GM12878 (cell line): ENCODE data around the gene MRPL44. TPM values are rescaled to one million over a fixed set of nuclear protein-coding genes. Genes with fewer than 3 reads are reported as not detected.

ENCODE experiments used
- CEBPB ChIP-seq, 2 experiments: fragments of 150-350 bp in 1 of 2; IDR thresholded peaks; 2 replicates each; pipeline ENCODE4 v1.6.1; 2012 to 2014; ENCODE audit warnings: low read depth in 2 of 2, low read length in 2 of 2, borderline replicate concordance in 1 of 2, inconsistent platforms in 1 of 2
- CTCF ChIP-seq, 3 experiments: IDR thresholded peaks in 2 of 3; conservative IDR thresholded peaks in 1 of 3; 2 replicates each; pipeline ENCODE4 v1.5.1; 2011; ENCODE audit warnings: low read depth in 3 of 3, low read length in 3 of 3, mild to moderate bottlenecking in 3 of 3, control low read depth in 2 of 3, moderate library complexity in 2 of 3, inconsistent platforms in 1 of 3, mixed read lengths in 1 of 3; ENCODE audit not compliant: control insufficient read depth in 2 of 3, insufficient read depth in 1 of 3; ENCODE audit errors: extremely low read depth in 1 of 3
- E2F8 ChIP-seq: fragments of 450-650 bp; IDR thresholded peaks from 2 replicates; pipeline ENCODE4 v1.6.1; 2018; ENCODE audit warnings: mild to moderate bottlenecking, low read depth, moderate library complexity; ENCODE audit not compliant: partially characterized antibody
- EP300 ChIP-seq, 2 experiments: fragments of 150-350 bp in 1 of 2; IDR thresholded peaks; 2 replicates each; pipeline ENCODE4 v1.6.1; 2011 to 2012; ENCODE audit warnings: low read depth in 2 of 2, low read length in 2 of 2, borderline replicate concordance in 1 of 2, improper control_type of control experiment in 1 of 2, inconsistent platforms in 1 of 2; ENCODE audit not compliant: control insufficient read depth in 1 of 2
- HDAC2 ChIP-seq: fragments of 200-600 bp; sonication (generic); IDR thresholded peaks from 2 replicates; pipeline ENCODE4 v1.6.1; 2017
- KAT2A ChIP-seq: conservative IDR thresholded peaks from 2 replicates; pipeline ENCODE4 v1.6.1; 2011; ENCODE audit warnings: low read depth, low read length; ENCODE audit not compliant: control insufficient read depth
- POU2F2 ChIP-seq: IDR thresholded peaks from 3 replicates; pipeline ENCODE4 v1.6.1; 2011; ENCODE audit warnings: low read depth, mild to moderate bottlenecking, low read length, borderline replicate concordance
- RAD21 ChIP-seq: IDR thresholded peaks from 2 replicates; pipeline ENCODE4 v1.6.1; 2011; ENCODE audit warnings: mild to moderate bottlenecking, low read depth, low read length, moderate library complexity; ENCODE audit not compliant: insufficient read depth
- RBBP5 ChIP-seq: fragments of 200-600 bp; sonication (generic); conservative IDR thresholded peaks from 2 replicates; pipeline ENCODE4 v1.6.1; 2016
- SMARCA5 ChIP-seq: fragments of 450-650 bp; IDR thresholded peaks from 2 replicates; pipeline ENCODE4 v1.6.1; 2017; ENCODE audit warnings: mild to moderate bottlenecking
- SPI1 ChIP-seq: IDR thresholded peaks from 2 replicates; pipeline ENCODE4 v1.6.1; 2011; ENCODE audit warnings: low read depth, mild to moderate bottlenecking, low read length, moderate library complexity, borderline replicate concordance; ENCODE audit not compliant: insufficient read depth
- SRF ChIP-seq, 2 experiments: IDR thresholded peaks; 2 replicates each; pipeline ENCODE4 v1.6.1; 2011; ENCODE audit warnings: low read depth in 2 of 2, low read length in 2 of 2, mild to moderate bottlenecking in 1 of 2, moderate library complexity in 1 of 2
- ZBTB33 ChIP-seq: fragments of 450-650 bp; IDR thresholded peaks from 2 replicates; pipeline ENCODE4 v1.6.1; 2017; ENCODE audit warnings: mild to moderate bottlenecking
- ZNF207 ChIP-seq: fragments of 450-650 bp; IDR thresholded peaks from 2 replicates; pipeline ENCODE4 v1.6.1; 2014; ENCODE audit warnings: antibody characterized with exemption, mild to moderate bottlenecking, borderline replicate concordance
- polyA plus RNA-seq, 11 experiments: library from polyadenylated mRNA; depleted of rRNA in 4 of 11; unstranded in 6 of 11; stranded (reverse) in 5 of 11; fragments of >200 nt; fragmentation: Nextera tagmentation in 4 of 11; fragmentation: Illumina TruSeq in 1 of 11; extraction: Ambion mirVana in 4 of 11; extraction: Trizol in 1 of 11; gene quantifications; 1 replicate in 1 of 11; 2 replicates in 10 of 11; pipeline versions ENCODE4 v1.2.1 to v1.2.3, GENCODE V29; 2011 to 2016; ENCODE audit warnings: inconsistent platforms in 2 of 11, missing spikeins in 2 of 11, low read depth in 1 of 11
- total RNA-seq, 4 experiments: library from RNA; depleted of rRNA in 3 of 4; stranded (reverse); fragments of >200 nt in 3 of 4; fragmentation: Illumina TruSeq in 1 of 4; extraction: Trizol in 1 of 4; gene quantifications; 2 replicates each; pipeline versions ENCODE4 v1.2.1 to v1.2.3, GENCODE V29; 2013 to 2021

The MRPL44 gene
- total and polyA plus RNA-seq, 10 of the 15 experiments (the other 5 are each of a cell fraction or from before 2014, with no cell fraction given) = 18.3 to 44.3 (median 37.5) TPM

GRCh38 chr2:223970343-223971128 is 13.3 kb downstream of the MRPL44 start (continued):
- TF ChIP-seq CEBPB (IDR thresholded peaks at IDR 0.05; ENCODE audit: borderline replicate concordance in 1 of 2, low read depth in 2 of 2, low read length in 2 of 2) (peak in 1 of 2 experiments; percentile 54; a peak in 1 of 4 replicates), RAD21 (peak; percentile 84), SMARCA5 (no peak), E2F8 (no peak), HDAC2 (no peak), SRF (IDR thresholded peaks at IDR 0.05; ENCODE audit: low read depth in 2 of 2, low read length in 2 of 2) (no peak), SPI1 (no peak), ZNF207 (no peak), KAT2A (no peak), ZBTB33 (no peak), CTCF (IDR thresholded peaks at IDR 0.05 in 2 of 3, conservative IDR thresholded peaks at IDR 0.05 in 1 of 3; ENCODE audit: control insufficient read depth in 2 of 3, extremely low read depth in 1 of 3, insufficient read depth in 1 of 3, low read depth in 3 of 3, low read length in 3 of 3) (peak; percentile 73 to 91 (median 85); a peak in 5 of 6 replicates), POU2F2 (no peak), RBBP5 (no peak), EP300 (IDR thresholded peaks at IDR 0.05; ENCODE audit: borderline replicate concordance in 1 of 2, control insufficient read depth in 1 of 2, low read depth in 2 of 2, low read length in 2 of 2) (no peak)
